HepG2 (cell line): ENCODE results near the gene GRK6.

Source experiments
- CHD2 ChIP-seq: IDR thresholded peaks from 2 replicates; pipeline ENCODE4 v1.6.1; 2011; ENCODE audit warnings: low read depth, low read length, improper control_type of control experiment
- EP300 ChIP-seq, 3 experiments: sonication (generic) in 1 of 3; formaldehyde crosslinking in 1 of 3; IDR thresholded peaks; 2 replicates each; pipeline versions ENCODE4 v1.5.1 to v1.6.1; 2011 to 2020; ENCODE audit warnings: low read depth in 2 of 3, low read length in 2 of 3, borderline replicate concordance in 1 of 3, improper control_type of control experiment in 1 of 3, mild to moderate bottlenecking in 1 of 3, missing genetic modification reagents in 1 of 3, moderate library complexity in 1 of 3
- POLR2AphosphoS2 ChIP-seq: IDR thresholded peaks from 2 replicates; pipeline ENCODE4 v1.6.1; 2011; ENCODE audit warnings: low read depth, low read length, improper control_type of control experiment
- RFX1 ChIP-seq: fragments of 450-650 bp; IDR thresholded peaks from 2 replicates; pipeline ENCODE4 v1.6.1; 2017
- RXRA ChIP-seq: sonication (generic); formaldehyde crosslinking; IDR thresholded peaks from 2 replicates; pipeline ENCODE4 v1.5.1; 2020; ENCODE audit warnings: missing genetic modification reagents
- SMC3 ChIP-seq: IDR thresholded peaks from 2 replicates; pipeline ENCODE4 v1.6.1; 2011; ENCODE audit warnings: low read length, improper control_type of control experiment
- STAG1 ChIP-seq: sonication (generic); formaldehyde crosslinking; IDR thresholded peaks from 2 replicates; pipeline ENCODE4 v1.4.0; 2020; ENCODE audit warnings: missing genetic modification reagents
- ZNF282 ChIP-seq: fragments of 450-650 bp; IDR thresholded peaks from 2 replicates; pipeline ENCODE4 v1.6.1; 2018; ENCODE audit not compliant: partially characterized antibody
- TF ChIP-seq, protein P1 (sequence below): sonication (generic); formaldehyde crosslinking; IDR thresholded peaks from 2 replicates; pipeline ENCODE4 v1.5.0; 2020; ENCODE audit warnings: mild to moderate bottlenecking, missing genetic modification reagents, moderate library complexity
- TF ChIP-seq, protein P2 (sequence below): sonication (generic); formaldehyde crosslinking; IDR thresholded peaks from 2 replicates; pipeline ENCODE4; 2020; ENCODE audit warnings: missing genetic modification reagents, mild to moderate bottlenecking, borderline replicate concordance
- TF ChIP-seq, protein P3 (sequence below): sonication (generic); formaldehyde crosslinking; IDR thresholded peaks from 2 replicates; pipeline ENCODE4 v1.4.0; 2020; ENCODE audit warnings: missing genetic modification reagents
- TF ChIP-seq, protein P4 (sequence below): sonication (generic); formaldehyde crosslinking; IDR thresholded peaks from 2 replicates; pipeline ENCODE4 v1.4.0; 2020; ENCODE audit warnings: low read depth, missing genetic modification reagents

DNA sequence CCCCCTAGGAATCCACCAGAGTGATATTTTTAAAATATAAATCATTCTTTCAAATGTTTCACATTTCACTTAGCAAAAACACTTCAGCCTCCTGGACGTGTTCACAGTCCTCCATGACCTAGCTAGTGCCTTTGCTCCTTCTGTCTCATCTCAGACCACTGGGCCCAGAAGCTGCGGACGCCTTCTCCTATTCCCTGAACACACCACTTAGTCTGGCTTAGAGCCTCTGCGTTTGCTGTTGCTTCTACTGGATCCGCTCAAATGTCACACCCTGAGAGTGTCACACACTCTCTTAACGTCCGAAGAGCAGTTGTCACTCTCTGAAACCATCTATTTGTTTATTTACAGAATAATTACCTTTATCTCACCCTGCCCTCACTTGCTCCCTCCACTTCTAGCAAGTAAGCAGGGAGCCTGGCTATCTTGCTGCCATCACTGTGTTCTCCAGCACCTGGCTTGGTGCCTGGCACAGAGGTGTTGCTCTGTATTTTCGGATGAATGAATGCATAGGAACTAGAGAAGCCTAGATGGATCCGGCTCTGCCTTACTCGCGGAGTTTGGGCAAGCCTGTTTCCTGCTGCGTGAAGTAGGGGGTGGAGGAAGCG is 1.2 kb upstream of the GRK6 start:
- TF ChIP-seq CHD2 (no peak), ZNF282 (no peak), SMC3 (no peak), EP300 (IDR thresholded peaks at IDR 0.05; ENCODE audit: low read depth in 2 of 2, low read length in 2 of 2) (no peak), EP300 (CRISPR knock-in tag; IDR thresholded peaks at IDR 0.05; ENCODE audit: borderline replicate concordance) (no peak), STAG1 (CRISPR knock-in tag) (no peak), RXRA (no peak), RFX1 (no peak), POLR2AphosphoS2 (no peak)
- TF ChIP-seq, protein P1, sequence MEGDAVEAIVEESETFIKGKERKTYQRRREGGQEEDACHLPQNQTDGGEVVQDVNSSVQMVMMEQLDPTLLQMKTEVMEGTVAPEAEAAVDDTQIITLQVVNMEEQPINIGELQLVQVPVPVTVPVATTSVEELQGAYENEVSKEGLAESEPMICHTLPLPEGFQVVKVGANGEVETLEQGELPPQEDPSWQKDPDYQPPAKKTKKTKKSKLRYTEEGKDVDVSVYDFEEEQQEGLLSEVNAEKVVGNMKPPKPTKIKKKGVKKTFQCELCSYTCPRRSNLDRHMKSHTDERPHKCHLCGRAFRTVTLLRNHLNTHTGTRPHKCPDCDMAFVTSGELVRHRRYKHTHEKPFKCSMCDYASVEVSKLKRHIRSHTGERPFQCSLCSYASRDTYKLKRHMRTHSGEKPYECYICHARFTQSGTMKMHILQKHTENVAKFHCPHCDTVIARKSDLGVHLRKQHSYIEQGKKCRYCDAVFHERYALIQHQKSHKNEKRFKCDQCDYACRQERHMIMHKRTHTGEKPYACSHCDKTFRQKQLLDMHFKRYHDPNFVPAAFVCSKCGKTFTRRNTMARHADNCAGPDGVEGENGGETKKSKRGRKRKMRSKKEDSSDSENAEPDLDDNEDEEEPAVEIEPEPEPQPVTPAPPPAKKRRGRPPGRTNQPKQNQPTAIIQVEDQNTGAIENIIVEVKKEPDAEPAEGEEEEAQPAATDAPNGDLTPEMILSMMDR (CRISPR knock-in tag), result no peak
- TF ChIP-seq, protein P2, sequence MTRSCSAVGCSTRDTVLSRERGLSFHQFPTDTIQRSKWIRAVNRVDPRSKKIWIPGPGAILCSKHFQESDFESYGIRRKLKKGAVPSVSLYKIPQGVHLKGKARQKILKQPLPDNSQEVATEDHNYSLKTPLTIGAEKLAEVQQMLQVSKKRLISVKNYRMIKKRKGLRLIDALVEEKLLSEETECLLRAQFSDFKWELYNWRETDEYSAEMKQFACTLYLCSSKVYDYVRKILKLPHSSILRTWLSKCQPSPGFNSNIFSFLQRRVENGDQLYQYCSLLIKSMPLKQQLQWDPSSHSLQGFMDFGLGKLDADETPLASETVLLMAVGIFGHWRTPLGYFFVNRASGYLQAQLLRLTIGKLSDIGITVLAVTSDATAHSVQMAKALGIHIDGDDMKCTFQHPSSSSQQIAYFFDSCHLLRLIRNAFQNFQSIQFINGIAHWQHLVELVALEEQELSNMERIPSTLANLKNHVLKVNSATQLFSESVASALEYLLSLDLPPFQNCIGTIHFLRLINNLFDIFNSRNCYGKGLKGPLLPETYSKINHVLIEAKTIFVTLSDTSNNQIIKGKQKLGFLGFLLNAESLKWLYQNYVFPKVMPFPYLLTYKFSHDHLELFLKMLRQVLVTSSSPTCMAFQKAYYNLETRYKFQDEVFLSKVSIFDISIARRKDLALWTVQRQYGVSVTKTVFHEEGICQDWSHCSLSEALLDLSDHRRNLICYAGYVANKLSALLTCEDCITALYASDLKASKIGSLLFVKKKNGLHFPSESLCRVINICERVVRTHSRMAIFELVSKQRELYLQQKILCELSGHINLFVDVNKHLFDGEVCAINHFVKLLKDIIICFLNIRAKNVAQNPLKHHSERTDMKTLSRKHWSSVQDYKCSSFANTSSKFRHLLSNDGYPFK (CRISPR knock-in tag), result no peak
- TF ChIP-seq, protein P3, sequence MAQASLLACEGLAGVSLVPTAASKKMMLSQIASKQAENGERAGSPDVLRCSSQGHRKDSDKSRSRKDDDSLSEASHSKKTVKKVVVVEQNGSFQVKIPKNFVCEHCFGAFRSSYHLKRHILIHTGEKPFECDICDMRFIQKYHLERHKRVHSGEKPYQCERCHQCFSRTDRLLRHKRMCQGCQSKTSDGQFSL, result no peak
- TF ChIP-seq, protein P4, sequence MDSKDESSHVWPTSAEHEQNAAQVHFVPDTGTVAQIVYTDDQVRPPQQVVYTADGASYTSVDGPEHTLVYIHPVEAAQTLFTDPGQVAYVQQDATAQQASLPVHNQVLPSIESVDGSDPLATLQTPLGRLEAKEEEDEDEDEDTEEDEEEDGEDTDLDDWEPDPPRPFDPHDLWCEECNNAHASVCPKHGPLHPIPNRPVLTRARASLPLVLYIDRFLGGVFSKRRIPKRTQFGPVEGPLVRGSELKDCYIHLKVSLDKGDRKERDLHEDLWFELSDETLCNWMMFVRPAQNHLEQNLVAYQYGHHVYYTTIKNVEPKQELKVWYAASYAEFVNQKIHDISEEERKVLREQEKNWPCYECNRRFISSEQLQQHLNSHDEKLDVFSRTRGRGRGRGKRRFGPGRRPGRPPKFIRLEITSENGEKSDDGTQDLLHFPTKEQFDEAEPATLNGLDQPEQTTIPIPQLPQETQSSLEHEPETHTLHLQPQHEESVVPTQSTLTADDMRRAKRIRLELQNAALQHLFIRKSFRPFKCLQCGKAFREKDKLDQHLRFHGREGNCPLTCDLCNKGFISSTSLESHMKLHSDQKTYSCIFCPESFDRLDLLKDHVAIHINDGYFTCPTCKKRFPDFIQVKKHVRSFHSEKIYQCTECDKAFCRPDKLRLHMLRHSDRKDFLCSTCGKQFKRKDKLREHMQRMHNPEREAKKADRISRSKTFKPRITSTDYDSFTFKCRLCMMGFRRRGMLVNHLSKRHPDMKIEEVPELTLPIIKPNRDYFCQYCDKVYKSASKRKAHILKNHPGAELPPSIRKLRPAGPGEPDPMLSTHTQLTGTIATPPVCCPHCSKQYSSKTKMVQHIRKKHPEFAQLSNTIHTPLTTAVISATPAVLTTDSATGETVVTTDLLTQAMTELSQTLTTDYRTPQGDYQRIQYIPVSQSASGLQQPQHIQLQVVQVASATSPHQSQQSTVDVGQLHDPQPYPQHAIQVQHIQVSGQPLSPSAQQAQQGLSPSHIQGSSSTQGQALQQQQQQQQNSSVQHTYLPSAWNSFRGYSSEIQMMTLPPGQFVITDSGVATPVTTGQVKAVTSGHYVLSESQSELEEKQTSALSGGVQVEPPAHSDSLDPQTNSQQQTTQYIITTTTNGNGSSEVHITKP, result no peak
